ENCODE data around the gene PIK3C2G.

The PIK3C2G gene

GRCh38 chr12:18281941-18282340, 20.6 kb downstream of the PIK3C2G start:
- no peak for DNase-seq

- DNase-seq, result no peak
Observed at GRCh38 chr12:18283831-18284230, 22.5 kb downstream of the PIK3C2G start.

DNA sequence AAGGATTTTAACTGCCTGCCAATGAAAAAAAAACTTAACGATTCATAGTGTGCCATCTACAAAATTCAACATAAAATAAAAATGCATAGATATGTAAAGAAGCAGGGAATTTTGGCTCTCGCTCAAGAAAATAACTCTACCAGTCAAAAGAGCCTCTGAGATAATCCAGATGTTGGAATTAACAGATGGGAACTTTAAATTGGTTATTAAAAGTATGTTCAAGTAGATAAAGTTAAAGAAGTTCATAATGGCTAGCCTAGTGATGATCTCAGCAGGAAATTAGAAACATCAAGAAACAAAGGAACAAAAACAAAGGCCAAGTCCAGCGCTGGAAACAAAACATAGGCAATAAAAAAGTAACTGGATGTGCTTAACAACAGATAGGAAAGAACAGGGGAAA, 23.1 kb downstream of the PIK3C2G start:
- no peak for DNase-seq

- DNase-seq, result no peak
Observed at GRCh38 chr12:18285161-18285560, 23.8 kb downstream of the PIK3C2G start.

DNA sequence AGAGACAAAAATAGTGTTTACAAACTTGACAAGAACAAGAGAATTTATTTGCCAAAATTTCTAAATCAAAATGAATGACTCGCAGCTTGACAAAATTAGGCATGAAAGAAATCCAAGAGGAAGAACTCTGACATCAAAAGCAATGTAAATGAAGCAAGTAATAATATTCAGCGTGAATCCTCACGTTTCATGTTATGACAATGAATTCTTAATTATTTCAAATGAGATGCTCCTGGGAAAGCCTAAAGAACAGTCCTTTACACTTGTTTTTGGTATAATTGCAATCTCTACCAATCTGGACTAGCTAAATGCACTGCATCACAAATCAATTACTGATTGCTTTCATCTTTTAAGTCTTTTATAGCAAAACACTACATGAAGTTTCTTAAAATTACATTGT, 29.1 kb downstream of the PIK3C2G start:
- DNase-seq, result no peak

DNA sequence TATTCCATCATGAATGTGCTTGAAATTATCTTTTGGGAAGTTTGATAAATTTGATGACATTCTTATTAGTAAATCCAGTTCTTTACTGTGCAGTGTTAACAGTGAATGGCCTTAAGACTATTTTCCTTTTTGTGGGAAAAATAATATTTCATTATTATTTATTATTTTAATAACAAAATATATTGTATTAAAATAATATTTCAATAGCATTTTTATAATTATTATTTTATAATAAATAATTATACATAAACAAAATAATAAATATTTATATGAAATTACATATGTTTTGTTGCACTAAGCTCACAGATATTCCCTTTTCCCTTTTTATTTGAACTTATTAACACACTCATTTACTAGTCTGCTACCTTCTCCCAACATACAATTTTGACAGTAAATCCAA, 33.6 kb downstream of the PIK3C2G start:
- no peak for DNase-seq

DNA sequence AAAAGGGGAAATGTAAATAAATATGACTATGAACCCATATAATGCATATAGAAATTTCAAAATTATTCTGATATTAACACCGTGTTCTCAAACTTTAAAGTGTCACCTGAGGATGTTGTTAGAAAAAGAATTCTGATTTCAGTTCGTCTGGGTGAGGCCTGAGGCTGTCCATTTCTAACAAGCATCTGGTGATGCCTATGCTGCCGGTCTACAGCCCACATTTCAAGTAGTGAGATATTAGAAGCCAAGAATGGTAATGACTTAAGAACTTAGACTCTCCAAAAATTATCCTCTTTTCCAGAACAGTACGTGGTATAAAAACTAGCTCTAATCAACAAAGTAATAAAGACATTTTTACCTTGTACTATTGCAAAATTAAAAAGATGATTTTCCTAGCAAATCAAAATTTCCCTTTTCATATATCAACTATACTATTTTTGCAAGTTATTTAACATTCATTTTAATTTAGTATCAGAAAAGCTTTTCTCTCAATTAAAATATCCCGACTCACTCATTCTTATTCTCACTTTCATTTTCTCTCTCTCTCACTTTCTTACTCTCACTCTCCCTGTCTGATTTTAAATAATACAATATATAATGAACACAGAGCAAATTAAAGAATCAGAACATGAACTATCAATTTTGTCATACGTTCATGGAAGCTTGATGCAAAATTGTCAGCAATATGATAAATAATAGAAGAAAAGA, 35.0 kb downstream of the PIK3C2G start:
- DNase-seq, result no peak

GRCh38 chr12:18296909-18297280, 35.6 kb downstream of the PIK3C2G start:
- DNase-seq, result no peak

- DNase-seq, result peak; percentile 50 to 69
Observed at GRCh38 chr12:18297902-18298301, 36.6 kb downstream of the PIK3C2G start.

GRCh38 chr12:18302809-18303430, 41.6 kb downstream of the PIK3C2G start:
- no peak for DNase-seq

DNA sequence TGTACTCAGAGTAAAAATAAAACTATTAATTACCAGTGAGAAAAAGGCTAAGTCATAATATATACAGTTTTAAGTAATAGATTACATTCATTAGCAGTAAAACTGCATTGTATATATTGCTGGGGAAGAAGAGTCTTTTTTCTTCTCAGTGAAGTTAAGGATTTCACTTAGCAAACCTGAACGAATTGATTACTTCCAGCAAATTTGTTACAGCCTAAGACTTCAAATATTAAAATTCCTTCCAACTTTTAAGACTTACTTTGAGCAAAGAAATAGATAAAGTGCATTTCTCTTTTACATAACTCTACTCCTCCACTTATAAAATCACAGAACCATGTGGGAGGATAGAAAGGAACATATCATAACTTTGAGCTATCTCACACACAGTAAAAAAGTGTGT, 43.3 kb downstream of the PIK3C2G start:
- DNase-seq, result no peak

DNA sequence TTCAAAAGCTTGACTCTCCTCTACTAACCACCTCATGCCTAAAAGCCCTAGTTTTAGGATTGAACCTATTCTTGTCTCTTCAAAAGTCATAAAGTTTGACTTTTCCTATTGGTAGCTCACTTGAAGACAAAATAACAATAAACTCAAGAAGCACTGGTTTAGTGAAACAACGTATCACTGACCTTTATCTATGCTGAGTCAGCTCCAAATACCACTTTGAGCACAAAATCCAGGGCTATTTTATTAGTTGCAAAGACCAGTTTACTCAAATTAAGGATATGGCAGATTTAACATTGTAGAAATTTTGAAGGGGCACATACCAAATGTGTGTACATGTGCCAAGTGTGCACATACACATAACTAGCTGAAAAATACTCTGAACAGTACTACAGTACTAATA, 45.0 kb downstream of the PIK3C2G start:
- DNase-seq, result no peak

DNA sequence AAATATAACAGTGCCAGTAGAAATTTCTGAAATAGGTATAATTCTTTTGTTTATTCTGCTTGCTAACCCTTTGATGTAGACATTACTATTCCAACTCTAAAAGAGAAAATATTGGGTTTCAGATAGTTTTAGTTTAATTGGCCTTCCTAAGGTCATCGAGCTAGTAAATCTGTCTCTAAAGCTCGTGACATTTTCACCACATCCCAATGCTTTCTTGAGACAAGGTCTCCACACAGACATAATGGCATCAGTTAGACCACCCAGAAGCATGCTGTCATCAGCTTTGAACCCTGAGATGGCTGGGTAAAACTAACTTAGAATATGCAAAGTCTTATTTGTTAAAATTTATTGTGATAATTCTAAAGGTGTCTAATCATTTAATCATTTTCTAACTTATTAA, 52.0 kb downstream of the PIK3C2G start:
- DNase-seq, result no peak

DNA sequence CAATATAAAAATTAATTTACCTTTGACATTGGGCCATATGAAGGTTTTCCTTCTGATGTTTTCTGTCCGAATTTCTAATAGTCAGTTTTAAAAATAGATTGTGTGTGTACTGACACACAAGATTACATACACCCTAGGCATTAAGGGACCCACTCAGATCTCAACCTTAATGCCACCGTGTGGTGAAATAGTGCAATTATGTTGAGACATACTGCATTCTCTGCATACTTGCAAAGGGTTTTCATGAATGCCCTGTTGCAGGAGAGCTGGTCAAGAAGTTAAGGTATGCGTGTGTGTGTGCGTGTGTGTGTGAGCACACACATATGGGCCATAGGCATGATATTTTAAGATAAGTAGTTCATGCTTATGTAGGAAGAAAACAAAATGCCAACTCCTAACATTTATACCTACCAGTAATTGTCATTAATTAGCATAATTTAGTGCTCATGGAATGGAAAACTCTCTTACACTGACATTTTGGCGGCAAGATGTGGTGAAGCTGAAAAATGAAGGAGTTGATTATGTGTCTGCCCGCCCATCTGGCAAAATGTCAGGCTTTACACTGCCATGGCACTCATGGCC, 58.8 kb downstream of the PIK3C2G start:
- peak; percentile 13 to 73 for DNase-seq

GRCh38 chr12:18320976-18321375, 59.7 kb downstream of the PIK3C2G start:
- DNase-seq, result no peak

DNA sequence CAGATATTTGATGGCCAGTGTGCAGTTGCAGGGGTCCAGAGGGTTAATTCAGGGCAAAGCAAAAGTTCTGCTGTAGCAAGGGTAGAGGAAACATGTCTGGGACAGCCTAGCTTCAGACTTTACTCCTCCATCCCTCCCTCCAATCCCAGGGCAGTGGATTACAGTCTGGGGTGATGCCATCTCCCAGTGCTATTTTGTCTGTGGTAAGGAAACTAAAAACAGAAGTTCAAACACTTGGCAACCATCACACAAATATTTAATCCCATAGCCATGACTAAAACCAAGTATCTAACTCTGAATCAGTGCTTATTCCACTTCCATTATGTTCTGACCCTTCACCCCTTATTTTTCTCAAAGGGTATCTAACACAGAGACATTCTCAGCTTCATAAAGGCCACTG, 61.8 kb downstream of the PIK3C2G start:
- no peak for DNase-seq

DNA sequence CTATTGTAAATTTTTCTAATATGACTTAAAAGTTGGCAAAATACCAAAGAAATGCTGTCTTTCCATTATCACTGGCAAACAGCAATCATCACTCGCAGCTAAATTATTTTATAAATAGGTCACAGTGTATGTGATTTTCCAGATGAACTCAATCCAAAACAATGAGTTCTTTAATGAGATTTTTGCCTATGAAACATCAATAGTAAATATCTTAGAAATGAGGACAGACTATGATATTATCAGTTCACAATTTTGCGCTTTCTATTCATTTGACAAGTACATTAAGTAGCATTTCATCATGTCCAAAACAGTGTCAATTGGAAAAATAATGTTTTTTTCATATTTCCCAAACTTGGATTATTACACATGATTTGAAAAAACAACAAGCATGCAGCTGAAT, 65.7 kb downstream of the PIK3C2G start:
- DNase-seq, result no peak

- no peak for DNase-seq
Observed at GRCh38 chr12:18332173-18332572, 70.9 kb downstream of the PIK3C2G start.

DNA sequence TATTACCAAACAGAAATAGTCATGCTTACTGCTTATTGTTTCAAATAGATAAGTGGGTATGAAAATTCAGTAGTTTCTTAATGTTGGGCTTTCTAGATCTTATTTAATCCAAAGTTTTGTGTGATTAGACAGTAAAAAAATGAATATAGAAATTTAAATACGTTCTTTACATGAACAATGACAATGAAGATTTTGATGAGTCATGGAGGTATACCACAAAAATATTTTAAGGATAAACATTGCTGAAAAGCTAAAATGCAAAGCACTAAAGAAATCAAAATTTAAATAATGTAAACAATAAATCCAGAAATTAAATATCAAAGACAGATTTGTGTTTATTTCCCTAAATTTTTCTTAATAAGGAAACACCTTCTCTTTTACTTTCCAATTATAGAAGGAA, 78.3 kb downstream of the PIK3C2G start:
- DNase-seq, result no peak

GRCh38 chr12:18340186-18340585, 78.9 kb downstream of the PIK3C2G start:
- no peak for DNase-seq

DNA sequence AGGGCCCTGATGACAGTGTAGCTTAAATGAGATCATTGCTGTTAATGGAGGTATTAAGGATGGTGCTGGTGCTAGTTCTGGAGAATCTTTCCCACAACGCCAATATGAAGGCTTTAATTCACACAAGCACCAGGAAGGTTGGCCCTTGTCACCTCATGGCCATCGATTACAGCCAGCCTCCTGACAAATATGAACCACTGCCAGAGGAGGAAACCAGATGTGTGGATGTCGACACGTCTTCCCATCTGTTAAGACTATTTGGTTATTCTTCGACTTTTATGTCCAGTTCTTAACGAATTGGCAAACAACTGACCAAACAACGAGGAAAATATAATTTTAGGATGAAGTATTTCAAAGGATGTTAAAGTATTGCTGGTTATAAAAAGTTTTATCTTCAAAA, 79.5 kb downstream of the PIK3C2G start:
- no peak for DNase-seq

DNA sequence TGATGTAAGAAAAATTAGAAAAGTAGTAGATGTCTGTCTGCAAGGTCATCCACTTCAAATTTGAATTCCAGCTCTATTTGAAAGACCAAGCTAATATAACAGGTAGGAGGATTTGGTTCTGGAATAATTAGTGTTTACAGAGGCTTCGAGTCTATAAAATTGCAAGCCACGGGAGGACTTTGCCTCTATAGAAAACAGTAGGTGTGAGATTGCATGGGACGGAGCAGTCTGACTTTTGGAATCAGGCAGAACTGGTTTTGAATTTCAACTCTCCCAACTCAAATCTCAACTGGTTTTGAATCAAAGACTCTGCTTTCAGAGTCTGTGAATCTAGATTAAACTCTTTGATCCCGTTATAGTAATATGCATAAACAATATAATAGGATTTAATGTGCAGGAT, 82.4 kb downstream of the PIK3C2G start:
- DNase-seq, result peak in 1 of 2 experiments; percentile 24

GRCh38 chr12:18345021-18345735, 83.9 kb downstream of the PIK3C2G start:
- DNase-seq, result no peak

GRCh38 chr12:18352312-18352711, 91.0 kb downstream of the PIK3C2G start:
- DNase-seq, result no peak

All from NCI-H526 (cell line).